SJSA1 (cell line): ENCODE results near the gene UGT1A1. TPM values are rescaled to one million over a fixed set of nuclear protein-coding genes. Genes with fewer than 3 reads are reported as not detected.

Source experiments
- DNase-seq, 2 experiments: peaks; one replicate each; pipeline ENCODE4 v3.0.0-alpha.2; 2015 to 2020; ENCODE audit warnings: low spot score in 2 of 2, low read depth in 1 of 2
- H3K27ac ChIP-seq: fragments of 250-450 bp; sonication (Bioruptor Pico); 2 replicates; pipeline ENCODE4 v1.5.1; 2020; ENCODE audit warnings: mild to moderate bottlenecking, moderate library complexity
- H3K27me3 ChIP-seq: fragments of 250-450 bp; sonication (Bioruptor Pico); replicated peaks from 2 replicates; pipeline ENCODE4 v1.5.1; 2020; ENCODE audit warnings: mild to moderate bottlenecking, moderate library complexity
- H3K36me3 ChIP-seq: fragments of 250-450 bp; sonication (Bioruptor Pico); 2 replicates; pipeline ENCODE4 v1.5.1; 2020; ENCODE audit warnings: mild to moderate bottlenecking
- H3K4me1 ChIP-seq: fragments of 250-450 bp; sonication (Bioruptor Pico); replicated peaks from 2 replicates; pipeline ENCODE4 v1.6.1; 2021; ENCODE audit warnings: mild to moderate bottlenecking
- H3K4me3 ChIP-seq: fragments of 250-450 bp; sonication (Bioruptor Pico); 2 replicates; pipeline ENCODE4 v1.5.1; 2020; ENCODE audit warnings: mild to moderate bottlenecking
- H3K9me3 ChIP-seq: fragments of 250-450 bp; sonication (Bioruptor Pico); replicated peaks from 2 replicates; pipeline ENCODE4 v1.5.1; 2020; ENCODE audit warnings: mild to moderate bottlenecking
- total RNA-seq: library from RNA; depleted of rRNA; stranded (reverse); fragments of >200 nt; shearing (Covaris generic); gene quantifications from 2 replicates; pipeline ENCODE4 v1.2.3, GENCODE V29; 2014

UGT1A1 gene
- total RNA-seq, 1 experiment from 2014 or later: not detected

- Histone ChIP-seq H3K27me3 (no peaks in the 10 kb centered on the region), H3K4me3 (no peak overlapping the region), H3K27ac (no peak overlapping the region), H3K36me3 (no peaks in the 10 kb centered on the region), H3K4me1 (no peaks in the 10 kb centered on the region), H3K9me3 (no peaks in the 10 kb centered on the region)
- peak in 1 of 2 experiments; percentile 30 for DNase-seq
Measured at GRCh38 chr2:233795735-233796171, 35.7 kb downstream of the UGT1A1 start.

- Histone ChIP-seq H3K27me3 (no peaks in the 10 kb centered on the region), H3K27ac (no peak overlapping the region), H3K4me1 (no peaks in the 10 kb centered on the region), H3K36me3 (no peaks in the 10 kb centered on the region), H3K9me3 (no peaks in the 10 kb centered on the region), H3K4me3 (no peak overlapping the region)
- no peak for DNase-seq
Measured at GRCh38 chr2:233796254-233796653, 36.2 kb downstream of the UGT1A1 start.

- DNase-seq: peak in 1 of 2 experiments; percentile 33
- Histone ChIP-seq H3K4me3 (no peak overlapping the region), H3K4me1 (no peaks in the 10 kb centered on the region), H3K27ac (no peak overlapping the region), H3K27me3 (no peaks in the 10 kb centered on the region), H3K9me3 (no peaks in the 10 kb centered on the region), H3K36me3 (no peaks in the 10 kb centered on the region)
Measured at GRCh38 chr2:233798335-233799086, 38.4 kb downstream of the UGT1A1 start.

- Histone ChIP-seq H3K9me3 (no peaks in the 10 kb centered on the region), H3K4me1 (no peaks in the 10 kb centered on the region), H3K4me3 (no peak overlapping the region), H3K36me3 (no peaks in the 10 kb centered on the region), H3K27me3 (no peaks in the 10 kb centered on the region), H3K27ac (no peak overlapping the region)
- peak in 1 of 2 experiments; percentile 32 for DNase-seq
Measured at GRCh38 chr2:233799087-233799665, 39.1 kb downstream of the UGT1A1 start.

- H3K9me3 ChIP-seq: no peaks in the 10 kb centered on the region
- no peak overlapping the region for H3K4me3 ChIP-seq
- no peaks in the 10 kb centered on the region for H3K36me3 ChIP-seq
- H3K4me1 ChIP-seq: no peaks in the 10 kb centered on the region
- no peak for DNase-seq
- no peak overlapping the region for H3K27ac ChIP-seq
- no peaks in the 10 kb centered on the region for H3K27me3 ChIP-seq
Measured at GRCh38 chr2:233799716-233800115, 39.6 kb downstream of the UGT1A1 start.

GRCh38 chr2:233800208-233800607 lies 40.1 kb downstream of the UGT1A1 start:
- Histone ChIP-seq H3K36me3 (no peaks in the 10 kb centered on the region), H3K27me3 (no peaks in the 10 kb centered on the region), H3K4me1 (no peaks in the 10 kb centered on the region), H3K27ac (no peak overlapping the region), H3K4me3 (no peak overlapping the region), H3K9me3 (no peaks in the 10 kb centered on the region)
- DNase-seq: peak in 1 of 2 experiments; percentile 24

GRCh38 chr2:233801357-233802131 lies 41.5 kb downstream of the UGT1A1 start:
- no peaks in the 10 kb centered on the region; the same call in 1 of the 2 replicates for H3K27me3 ChIP-seq
- no peaks in the 10 kb centered on the region for H3K9me3 ChIP-seq
- H3K4me3 ChIP-seq: no peak overlapping the region
- no peaks in the 10 kb centered on the region for H3K4me1 ChIP-seq
- H3K27ac ChIP-seq: no peak overlapping the region
- DNase-seq: peak in 1 of 2 experiments; percentile 30
- no peaks in the 10 kb centered on the region for H3K36me3 ChIP-seq

GRCh38 chr2:233802132-233802815 lies 42.2 kb downstream of the UGT1A1 start:
- peak in 1 of 2 experiments; percentile 28 for DNase-seq
- no peaks in the 10 kb centered on the region for H3K9me3 ChIP-seq

GRCh38 chr2:233803292-233803911 lies 43.3 kb downstream of the UGT1A1 start:
- H3K27ac ChIP-seq: no peak overlapping the region
- no peak for DNase-seq
- no peaks in the 10 kb centered on the region for H3K9me3 ChIP-seq
- no peaks in the 10 kb centered on the region for H3K4me1 ChIP-seq
- no peaks in the 10 kb centered on the region for H3K36me3 ChIP-seq
- no peaks in the 10 kb centered on the region; the same call in 1 of the 2 replicates for H3K27me3 ChIP-seq
- H3K4me3 ChIP-seq: no peak overlapping the region

More at GRCh38 chr2:233802132-233802815, 42.2 kb downstream of the UGT1A1 start:
- no peaks in the 10 kb centered on the region for H3K4me1 ChIP-seq
- H3K27me3 ChIP-seq: no peaks in the 10 kb centered on the region; the same call in 1 of the 2 replicates
- no peak overlapping the region for H3K27ac ChIP-seq
- H3K4me3 ChIP-seq: no peak overlapping the region
- no peaks in the 10 kb centered on the region for H3K36me3 ChIP-seq

- Histone ChIP-seq H3K4me3 (no peak overlapping the region), H3K27ac (no peak overlapping the region), H3K9me3 (no peaks in the 10 kb centered on the region), H3K36me3 (no peaks in the 10 kb centered on the region), H3K4me1 (no peaks in the 10 kb centered on the region), H3K27me3 (no peaks in the 10 kb centered on the region; the same call in 1 of the 2 replicates)
- peak in 1 of 2 experiments; percentile 39 for DNase-seq
Measured at GRCh38 chr2:233803994-233804393, 43.9 kb downstream of the UGT1A1 start.

- Histone ChIP-seq H3K4me3 (no peak overlapping the region), H3K36me3 (no peaks in the 10 kb centered on the region), H3K4me1 (no peaks in the 10 kb centered on the region), H3K27me3 (peaks cover 3% of the 10 kb centered on the region; the same call in 1 of the 2 replicates), H3K27ac (no peak overlapping the region), H3K9me3 (no peaks in the 10 kb centered on the region)
- DNase-seq: peak in 1 of 2 experiments; percentile 26
Measured at GRCh38 chr2:233807215-233807865, 47.3 kb downstream of the UGT1A1 start.

- Histone ChIP-seq H3K4me3 (no peak overlapping the region), H3K9me3 (no peaks in the 10 kb centered on the region), H3K27ac (no peak overlapping the region), H3K4me1 (no peaks in the 10 kb centered on the region), H3K36me3 (no peaks in the 10 kb centered on the region), H3K27me3 (peaks cover 3% of the 10 kb centered on the region; the same call in 1 of the 2 replicates)
- DNase-seq: peak in 1 of 2 experiments; percentile 34
Measured at GRCh38 chr2:233807966-233808935, 48.2 kb downstream of the UGT1A1 start.
